Fibroblast of pulmonary artery (primary cell): ENCODE data around the gene ZNF501.

Source experiments
- DNase-seq: peaks from one replicate; pipeline ENCODE4 v3.0.0-alpha.2; 2010; ENCODE audit warnings: low read depth
- H3K4me3 ChIP-seq: replicated peaks from 2 replicates; pipeline ENCODE4 v1.5.1; 2011; ENCODE audit warnings: low read depth, mild to moderate bottlenecking, control low read depth, low read length, moderate library complexity
- CTCF ChIP-seq: IDR thresholded peaks from 2 replicates; pipeline ENCODE4 v1.5.1; 2011; ENCODE audit warnings: mild to moderate bottlenecking, control low read depth, low read length, inconsistent platforms; ENCODE audit errors: missing control alignments

Gene ZNF501

GRCh38 chr3:44729384-44729910 is at the start of gene ZNF501:
TSS of gene ZNF501 (plus strand) at chr3:44729635. CDS start at chr3:44734422, 4,787 bp downstream.
- peak; percentile 94 for DNase-seq
- no peak for TF ChIP-seq CTCF
- peak within 1 kb of the TSS; percentile 71 for H3K4me3 ChIP-seq

DNA sequence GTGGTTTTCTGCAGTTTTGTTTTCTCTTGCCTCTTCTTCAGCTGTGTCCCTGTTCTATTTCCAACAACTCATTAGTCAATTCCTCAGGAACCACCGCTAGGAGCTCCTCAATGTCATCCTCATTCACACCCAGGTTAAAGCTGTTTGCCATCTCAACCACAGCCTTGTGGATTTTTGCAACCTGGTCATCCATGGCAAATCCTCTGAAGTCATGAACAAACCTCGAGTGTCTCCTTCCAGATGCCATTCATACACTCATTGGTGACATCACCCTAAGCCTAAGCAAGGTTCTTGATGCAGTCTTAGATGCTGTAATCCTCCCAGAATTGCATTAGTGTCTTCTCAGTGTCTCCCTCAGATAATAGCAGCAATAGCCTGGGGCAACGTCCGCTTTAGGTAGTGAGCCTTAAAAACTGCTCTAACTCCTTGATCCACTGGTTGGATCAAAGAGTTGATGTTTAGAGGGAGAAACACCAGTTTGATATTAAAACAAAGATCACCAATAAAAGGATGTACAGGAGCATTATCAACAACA is 48.4 kb upstream of the ZNF501 start:
- DNase-seq, result no peak
- TF ChIP-seq CTCF, result no peak
- H3K4me3 ChIP-seq, result no peak overlapping the region

- DNase-seq, result peak; percentile 27
- TF ChIP-seq CTCF, result no peak
- no peak overlapping the region for H3K4me3 ChIP-seq
These were observed 47.1 kb upstream of the ZNF501 start for GRCh38 chr3:44682182-44682896.

DNA sequence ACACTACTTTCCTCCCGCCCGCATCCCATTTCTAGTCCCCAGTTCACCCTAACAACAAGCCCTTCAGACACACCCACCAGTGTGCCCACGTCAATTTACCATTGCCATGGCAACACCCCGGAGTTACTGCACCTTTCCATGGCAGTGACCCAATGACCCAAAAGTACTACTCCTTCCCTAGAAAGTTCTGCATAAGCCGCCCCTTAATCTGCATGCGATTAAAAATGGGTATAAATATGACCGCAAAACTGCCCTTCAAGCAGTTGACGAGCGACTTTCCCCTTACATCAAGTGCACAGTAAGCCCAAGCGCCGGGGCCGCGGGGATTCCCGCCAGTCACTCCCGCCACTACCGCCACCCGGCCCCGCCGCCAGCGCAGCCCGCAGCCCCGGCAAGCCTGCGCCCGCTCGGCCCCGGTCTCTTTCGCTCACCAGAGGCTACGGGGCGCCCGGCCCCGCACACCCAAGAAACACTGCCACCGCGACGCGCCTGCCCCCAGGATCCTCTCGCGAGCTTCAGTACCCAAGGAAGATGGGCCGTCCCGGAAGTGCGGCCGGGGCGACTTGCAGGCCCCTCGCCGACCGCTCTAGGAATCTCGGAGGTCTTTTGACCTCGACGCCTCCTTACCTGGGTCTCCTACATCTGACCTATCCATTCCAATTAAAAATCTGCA is 44.2 kb upstream of the ZNF501 start:
- no peak for TF ChIP-seq CTCF
- peak; percentile 89 for DNase-seq

DNA sequence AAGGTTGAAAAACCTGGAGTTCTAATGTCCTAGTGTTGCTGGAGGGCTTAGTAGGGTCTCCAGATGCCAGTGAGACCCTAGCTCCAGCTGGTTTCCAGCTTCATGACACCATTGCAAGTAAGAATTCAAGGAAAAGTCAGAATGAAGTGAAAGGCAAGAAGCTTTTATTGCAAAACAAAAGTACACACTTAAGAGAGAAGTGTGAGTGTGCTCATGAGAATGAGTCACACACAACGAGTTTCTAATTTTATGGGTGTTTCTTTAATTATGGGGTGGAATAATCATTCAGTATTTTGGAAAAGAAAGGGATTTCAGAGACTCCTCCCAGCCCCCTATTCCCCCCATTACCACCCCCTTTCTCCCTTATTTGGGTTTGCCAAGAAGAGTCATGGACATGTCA is 41.5 kb upstream of the ZNF501 start:
- H3K4me3 ChIP-seq, result no peak overlapping the region
- no peak for TF ChIP-seq CTCF
- no peak for DNase-seq

More for the DNA sequence above, 44.2 kb upstream of the ZNF501 start:
- peak overlapping the region; percentile 68 for H3K4me3 ChIP-seq

GRCh38 chr3:44712455-44713075 is 16.9 kb upstream of the ZNF501 start, which contains the start of gene ZNF502:
TSS of gene ZNF502 (plus strand) at chr3:44712660. CDS start at chr3:44720262, 7,602 bp downstream.
- DNase-seq, result peak; percentile 93
- peak within 1 kb of the TSS; percentile 85 for H3K4me3 ChIP-seq
- TF ChIP-seq CTCF, result peak; percentile 31
